Keratinocyte (primary cell): ENCODE results near the gene MMP24. TPM values are rescaled to one million over a fixed set of nuclear protein-coding genes. Genes with fewer than 3 reads are reported as not detected.
"Not testable (repeated sequence)": the region's sequence is repeated elsewhere in the genome, so short reads cannot be mapped to it uniquely, and the experiment has no call there.

ENCODE experiments used
- DNase-seq: peaks from one replicate; pipeline ENCODE4 v3.0.0-alpha.2; 2011; ENCODE audit warnings: low read depth, missing footprints, low spot score
- FAIRE-seq: peaks from 2 replicates; lab custom pipeline; 2011; peaks lifted over from hg19 to GRCh38; lab: Jason Lieb, UNC
- H2AFZ ChIP-seq: 2 replicates; pipeline ENCODE4 v1.6.0; 2012; ENCODE audit warnings: low read length, control low read depth, inconsistent platforms; ENCODE audit not compliant: control insufficient read depth
- H3K27ac ChIP-seq: 2 replicates; pipeline ENCODE4 v1.5.1; 2011; ENCODE audit warnings: low read length; ENCODE audit not compliant: control insufficient read depth, insufficient read depth
- H3K27me3 ChIP-seq: 3 replicates; pipeline ENCODE4 v1.6.0; 2011; ENCODE audit warnings: low read length; ENCODE audit not compliant: control insufficient read depth, insufficient read depth; ENCODE audit errors: extremely low read depth
- H3K36me3 ChIP-seq, 2 experiments: 2 replicates in 1 of 2; 3 replicates in 1 of 2; pipeline ENCODE4 v1.5.1; 2011; ENCODE audit warnings: low read length in 2 of 2, mild to moderate bottlenecking in 1 of 2; ENCODE audit not compliant: control insufficient read depth in 2 of 2, insufficient read depth in 2 of 2; ENCODE audit errors: extremely low read depth in 1 of 2
- H3K4me1 ChIP-seq: 3 replicates; pipeline ENCODE4 v1.5.1; 2011; ENCODE audit warnings: low read length; ENCODE audit not compliant: control insufficient read depth, insufficient read depth; ENCODE audit errors: extremely low read depth
- H3K4me2 ChIP-seq: 3 replicates; pipeline ENCODE4 v1.6.0; 2011; ENCODE audit warnings: low read depth, low read length; ENCODE audit not compliant: control insufficient read depth, insufficient read depth; ENCODE audit errors: extremely low read depth
- H3K4me3 ChIP-seq, 3 experiments: fragments of 200-600 bp in 1 of 3; sonication (generic) in 1 of 3; 2 replicates in 2 of 3; 3 replicates in 1 of 3; pipeline ENCODE4 v1.5.1; 2011 to 2016; ENCODE audit warnings: low read length in 3 of 3, mild to moderate bottlenecking in 3 of 3, control low read depth in 2 of 3, inconsistent platforms in 1 of 3, low read depth in 1 of 3, mixed read lengths in 1 of 3, mixed run types in 1 of 3, moderate library complexity in 1 of 3; ENCODE audit not compliant: control insufficient read depth in 2 of 3, insufficient read depth in 2 of 3; ENCODE audit errors: extremely low read depth in 1 of 3
- H3K79me2 ChIP-seq: 2 replicates; pipeline ENCODE4 v1.6.0; 2012; ENCODE audit warnings: low read length; ENCODE audit not compliant: control insufficient read depth, insufficient read depth
- H3K9ac ChIP-seq: 3 replicates; pipeline ENCODE4 v1.6.0; 2011; ENCODE audit warnings: low read length; ENCODE audit not compliant: control insufficient read depth, insufficient read depth; ENCODE audit errors: extremely low read depth
- H3K9me1 ChIP-seq: 3 replicates; pipeline ENCODE4 v1.6.0; 2011; ENCODE audit warnings: low read length; ENCODE audit not compliant: control insufficient read depth, insufficient read depth; ENCODE audit errors: extremely low read depth
- H3K9me3 ChIP-seq: 2 replicates; pipeline ENCODE4 v1.5.1; 2012; ENCODE audit warnings: low read depth, low read length; ENCODE audit not compliant: control insufficient read depth
- H4K20me1 ChIP-seq: 3 replicates; pipeline ENCODE4 v1.6.0; 2011; ENCODE audit warnings: low read length; ENCODE audit not compliant: control insufficient read depth, insufficient read depth; ENCODE audit errors: extremely low read depth
- EZH2 ChIP-seq: IDR thresholded peaks from one replicate; pipeline ENCODE4 v1.6.1; 2012; ENCODE audit warnings: inconsistent platforms, mild to moderate bottlenecking, low read length, moderate library complexity
- dilution Hi-C: fragments of 300-500 bp; cut with MboI; formaldehyde crosslinking; loops from one replicate; pipeline ENCODE4 v1.7.0; 2020; ENCODE audit warnings: low sequenced_read_pairs; ENCODE audit not compliant: extremely low pct_ligation_motif_present
- polyA plus RNA-seq, 5 experiments: library from polyadenylated mRNA; depleted of rRNA in 3 of 5; stranded (reverse) in 3 of 5; stranded (forward) in 1 of 5; unstranded in 1 of 5; fragments of >200 nt; gene quantifications; 1 replicate in 1 of 5; 2 replicates in 3 of 5; 3 replicates in 1 of 5; pipeline versions ENCODE4 v1.2.1 to v1.2.3, GENCODE V29; 2011 to 2012; ENCODE audit warnings: missing spikeins in 2 of 5, low read depth in 1 of 5, low replicate concordance in 1 of 5
- TF ChIP-seq, protein P1 (sequence below), 3 experiments: IDR thresholded peaks in 1 of 3; conservative IDR thresholded peaks in 1 of 3; optimal IDR thresholded peaks in 1 of 3; 2 replicates in 2 of 3; 3 replicates in 1 of 3; pipeline versions ENCODE3 to v1.5.1; 2011; ENCODE audit warnings: low read length in 3 of 3, mild to moderate bottlenecking in 3 of 3, moderate library complexity in 2 of 3, control low read depth in 1 of 3, inconsistent platforms in 1 of 3; ENCODE audit not compliant: insufficient read depth in 2 of 3; ENCODE audit errors: extremely low read depth in 1 of 3

MMP24 gene
- polyA plus RNA-seq, 1 donor (not counting 4 experiments of a cell fraction or from before 2014, with no cell fraction given), result not detected

DNA sequence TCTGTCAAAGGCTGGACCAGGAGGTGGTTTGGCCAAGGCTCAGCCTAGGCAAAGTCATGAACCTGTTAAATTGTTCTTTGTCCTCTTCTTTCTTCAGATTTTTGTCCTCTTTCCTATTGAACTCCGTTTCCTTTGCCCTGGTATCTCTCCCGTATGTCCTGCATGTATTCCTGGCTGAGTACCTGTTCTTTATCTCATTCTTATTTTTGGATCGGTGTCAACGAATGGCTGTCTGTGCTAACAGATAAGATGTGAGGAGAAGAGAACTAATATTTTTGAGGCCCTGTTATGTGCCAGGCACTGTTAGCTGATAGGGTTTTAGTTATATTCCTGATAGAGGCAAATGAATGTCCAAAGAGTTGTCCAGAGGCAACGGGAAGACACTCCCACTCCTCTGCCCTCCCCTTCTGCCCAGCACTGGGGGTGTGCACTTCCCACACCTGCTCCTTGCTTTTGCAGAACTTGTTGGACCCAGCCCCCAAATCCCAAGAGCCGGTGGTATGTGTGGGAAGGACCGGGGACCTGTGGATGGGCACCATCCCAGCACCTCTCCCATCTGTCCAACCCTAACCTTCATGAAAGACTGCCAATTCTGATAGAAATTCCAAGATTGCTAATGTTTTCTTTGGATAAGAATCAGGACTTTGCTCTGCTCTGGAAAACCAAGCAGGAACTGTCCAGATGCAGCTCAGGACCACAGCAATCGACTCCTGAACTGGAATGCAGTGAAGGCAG lies 30.9 kb downstream of the MMP24 start:
- Histone ChIP-seq H3K36me3 (no peaks in the 10 kb centered on the region), H3K9me1 (no peaks in the 10 kb centered on the region), H3K9ac (no peak overlapping the region), H2AFZ (no peak overlapping the region), H3K4me2 (no peak overlapping the region), H3K79me2 (no peaks in the 10 kb centered on the region), H3K9me3 (no peaks in the 10 kb centered on the region), H3K27ac (no peak overlapping the region), H4K20me1 (no peaks in the 10 kb centered on the region), H3K4me1 (no peaks in the 10 kb centered on the region), H3K4me3 (no peak overlapping the region), H3K27me3 (no peaks in the 10 kb centered on the region)
- FAIRE-seq (no peak), DNase-seq (no peak)
- TF ChIP-seq EZH2, result no peak
- TF ChIP-seq, protein P1, sequence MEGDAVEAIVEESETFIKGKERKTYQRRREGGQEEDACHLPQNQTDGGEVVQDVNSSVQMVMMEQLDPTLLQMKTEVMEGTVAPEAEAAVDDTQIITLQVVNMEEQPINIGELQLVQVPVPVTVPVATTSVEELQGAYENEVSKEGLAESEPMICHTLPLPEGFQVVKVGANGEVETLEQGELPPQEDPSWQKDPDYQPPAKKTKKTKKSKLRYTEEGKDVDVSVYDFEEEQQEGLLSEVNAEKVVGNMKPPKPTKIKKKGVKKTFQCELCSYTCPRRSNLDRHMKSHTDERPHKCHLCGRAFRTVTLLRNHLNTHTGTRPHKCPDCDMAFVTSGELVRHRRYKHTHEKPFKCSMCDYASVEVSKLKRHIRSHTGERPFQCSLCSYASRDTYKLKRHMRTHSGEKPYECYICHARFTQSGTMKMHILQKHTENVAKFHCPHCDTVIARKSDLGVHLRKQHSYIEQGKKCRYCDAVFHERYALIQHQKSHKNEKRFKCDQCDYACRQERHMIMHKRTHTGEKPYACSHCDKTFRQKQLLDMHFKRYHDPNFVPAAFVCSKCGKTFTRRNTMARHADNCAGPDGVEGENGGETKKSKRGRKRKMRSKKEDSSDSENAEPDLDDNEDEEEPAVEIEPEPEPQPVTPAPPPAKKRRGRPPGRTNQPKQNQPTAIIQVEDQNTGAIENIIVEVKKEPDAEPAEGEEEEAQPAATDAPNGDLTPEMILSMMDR (optimal IDR thresholded peaks at IDR 0.05 in 1 of 3, IDR thresholded peaks at IDR 0.05 in 1 of 3, conservative IDR thresholded peaks at IDR 0.05 in 1 of 3; ENCODE audit: extremely low read depth in 1 of 3, insufficient read depth in 2 of 3, low read length in 3 of 3), result no peak
- dilution Hi-C loops, result no loop called here

DNA sequence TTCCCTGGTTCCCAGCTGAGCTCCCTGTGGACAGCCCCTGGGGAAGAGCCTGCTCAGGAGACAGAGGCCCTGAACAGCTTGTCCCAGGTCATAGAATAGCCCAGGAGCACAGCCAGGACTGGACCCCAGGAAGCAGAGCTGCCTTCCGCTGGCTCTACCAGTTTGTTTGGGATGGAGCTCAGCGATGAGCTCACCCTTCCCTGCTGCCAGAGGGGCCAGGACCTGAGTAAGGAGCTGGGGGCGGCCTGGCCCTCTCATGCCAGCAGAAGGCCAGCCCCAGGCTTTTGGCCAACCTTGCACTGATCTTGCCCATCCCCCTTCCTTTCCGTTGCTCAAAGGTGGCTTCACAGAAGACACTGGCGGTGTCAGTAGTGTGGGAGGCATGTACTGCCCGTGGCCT lies 33.9 kb downstream of the MMP24 start:
- dilution Hi-C loops, result loop anchor here (5.0 kb wide), 1 partner anchor 68 kb away; no protein-coding TSS in a partner anchor
- H3K27ac ChIP-seq, result no peak overlapping the region
- DNase-seq, result no peak
- no peaks in the 10 kb centered on the region for H3K4me1 ChIP-seq
- H2AFZ ChIP-seq, result no peak overlapping the region
- no peaks in the 10 kb centered on the region for H3K27me3 ChIP-seq
- H3K36me3 ChIP-seq, result peaks cover 0 to 3% of the 10 kb centered on the region in 2 experiments
- H3K79me2 ChIP-seq, result no peaks in the 10 kb centered on the region
- H3K4me3 ChIP-seq, result no peak overlapping the region
- no peaks in the 10 kb centered on the region for H3K9me1 ChIP-seq
- no peaks in the 10 kb centered on the region for H4K20me1 ChIP-seq
- TF ChIP-seq, protein P1 (optimal IDR thresholded peaks at IDR 0.05 in 1 of 3, IDR thresholded peaks at IDR 0.05 in 1 of 3, conservative IDR thresholded peaks at IDR 0.05 in 1 of 3; ENCODE audit: extremely low read depth in 1 of 3, insufficient read depth in 2 of 3, low read length in 3 of 3), result no peak
- H3K4me2 ChIP-seq, result no peak overlapping the region
- H3K9ac ChIP-seq, result no peak overlapping the region
- FAIRE-seq, result no peak
- no peaks in the 10 kb centered on the region for H3K9me3 ChIP-seq

DNA sequence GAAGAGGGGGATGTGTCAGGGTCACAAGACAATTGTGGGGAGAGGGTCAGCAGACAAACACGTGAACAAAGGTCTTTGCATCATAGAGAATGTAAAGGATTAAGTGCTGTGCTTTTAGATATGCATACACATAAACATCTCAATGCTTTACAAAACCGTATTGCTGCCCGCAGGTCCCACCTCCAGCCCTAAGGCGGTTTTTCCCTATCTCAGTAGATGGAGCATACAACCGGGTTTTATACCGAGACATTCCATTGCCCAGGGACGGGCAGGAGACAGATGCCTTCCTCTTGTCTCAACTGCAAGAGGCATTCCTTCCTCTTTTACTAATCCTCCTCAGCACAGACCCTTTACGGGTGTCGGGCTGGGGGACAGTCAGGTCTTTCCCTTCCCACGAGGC lies 35.8 kb downstream of the MMP24 start:
- not testable (repeated sequence) for H3K9ac ChIP-seq, H3K27ac ChIP-seq, H4K20me1 ChIP-seq, H3K9me3 ChIP-seq, H2AFZ ChIP-seq, H3K36me3 ChIP-seq, H3K4me2 ChIP-seq, H3K9me1 ChIP-seq, DNase-seq, FAIRE-seq, H3K79me2 ChIP-seq, H3K4me3 ChIP-seq, H3K4me1 ChIP-seq, H3K27me3 ChIP-seq
- dilution Hi-C loops, result loop anchor here (5.0 kb wide), 1 partner anchor 70 kb away; no protein-coding TSS in a partner anchor
